ENCODE measurements around the gene DEFB132. TPM values are rescaled to one million over a fixed set of nuclear protein-coding genes. Genes with fewer than 3 reads are reported as not detected.

Gene DEFB132
- total and polyA plus RNA-seq, 9 of the 15 experiments (the other 6 are each of a cell fraction or from before 2014, with no cell fraction given), result not detected

DNA sequence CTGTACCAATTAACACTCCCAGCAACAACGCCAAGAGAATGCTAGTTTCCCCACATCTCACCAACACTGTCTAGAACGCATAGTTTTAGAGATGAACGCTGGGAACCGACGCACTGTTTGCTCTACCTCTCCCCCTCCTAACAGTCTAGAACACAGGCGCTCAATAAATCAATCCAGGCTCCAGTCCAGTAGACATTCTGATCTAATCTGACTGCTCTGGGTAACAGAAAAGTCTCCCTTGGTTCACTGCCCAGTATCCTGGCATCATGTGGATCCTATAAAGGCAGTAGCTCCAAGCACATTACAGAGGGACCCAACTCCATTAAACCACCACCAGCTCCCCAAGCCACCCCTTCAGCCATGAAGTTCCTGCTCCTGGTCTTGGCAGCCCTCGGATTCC is at the start of gene DEFB132 (continued):
- TF ChIP-seq MEF2A (IDR thresholded peaks at IDR 0.05; ENCODE audit: control insufficient read depth, low read depth, low read length), result no peak
- no peak for TF ChIP-seq SRSF3 (IDR thresholded peaks at IDR 0.05; ENCODE audit: insufficient read depth, low read length)
- no peak for TF ChIP-seq NR2C2 (CRISPR knock-in tag; IDR thresholded peaks at IDR 0.05)
- TF ChIP-seq NR2C2 (tag; IDR thresholded peaks at IDR 0.05), result no peak
- TF ChIP-seq ZNF24 (IDR thresholded peaks at IDR 0.05), result no peak
- TF ChIP-seq SPI1 (IDR thresholded peaks at IDR 0.05; ENCODE audit: borderline replicate concordance, low read depth, low read length), result no peak
- no peak for TF ChIP-seq CBFA2T3 (IDR thresholded peaks at IDR 0.05)
- TF ChIP-seq BCL6 (CRISPR knock-in tag; IDR thresholded peaks at IDR 0.05), result no peak
- no peak for TF ChIP-seq KDM1A (IDR thresholded peaks at IDR 0.05)
- peak; percentile 84 for TF ChIP-seq MEIS2 (IDR thresholded peaks at IDR 0.05; ENCODE audit: partially characterized antibody)
- peak; percentile 60 for TF ChIP-seq PKNOX1 (IDR thresholded peaks at IDR 0.05)

DNA sequence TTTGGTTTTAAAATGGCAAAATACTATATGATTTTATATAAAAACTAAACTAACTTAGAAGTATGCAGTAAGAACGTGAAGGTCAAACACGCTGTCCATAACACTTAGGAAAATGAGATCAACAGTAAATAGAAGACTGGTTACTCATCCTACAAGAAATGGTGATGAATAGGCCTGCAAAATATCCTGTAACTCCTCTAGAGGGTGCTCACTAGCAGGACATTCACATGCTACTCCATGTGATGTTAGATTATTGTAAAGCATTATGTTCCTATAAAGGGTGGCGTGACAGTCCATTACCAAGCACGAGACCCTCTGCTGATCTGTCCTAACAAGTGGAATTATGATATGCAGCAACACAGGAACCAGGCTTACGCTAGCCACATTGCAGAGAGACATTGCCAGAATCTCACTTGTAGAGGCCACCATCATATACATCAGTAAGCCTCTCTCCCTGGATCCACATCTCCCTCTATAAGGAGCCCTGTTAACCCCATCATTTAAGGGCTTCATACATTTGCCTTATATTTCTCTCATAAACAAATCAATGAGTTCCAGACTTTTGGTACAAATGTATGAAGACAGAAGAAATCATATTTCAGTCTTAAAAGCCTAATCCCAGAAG is 48.5 kb upstream of the DEFB132 start:
- no peaks in the 10 kb centered on the region for H3K9me1 ChIP-seq (ENCODE audit: control insufficient read depth, insufficient read depth, low read length)
- TF ChIP-seq REST (IDR thresholded peaks at IDR 0.05; ENCODE audit: borderline replicate concordance), result peak; percentile 67; the same call in 1 of the 2 replicates
- TF ChIP-seq REST (CRISPR knock-in tag; IDR thresholded peaks at IDR 0.05; ENCODE audit: low read depth), result no peak
- no peak for TF ChIP-seq ZNF3 (CRISPR knock-in tag; IDR thresholded peaks at IDR 0.05)

More for the DNA sequence above, 48.5 kb upstream of the DEFB132 start:
- Histone ChIP-seq H3K4me2 (ENCODE audit: insufficient read depth, low read length) (no peak overlapping the region), H3K27ac (ENCODE audit: extremely low read depth, low read depth, low read length) (no peak overlapping the region), H3K9ac (ENCODE audit: insufficient read depth in 1 of 2, low read depth in 2 of 2, low read length in 2 of 2) (no peak overlapping the region), H3K27me3 (ENCODE audit: control insufficient read depth in 2 of 2, insufficient read depth in 2 of 2, low read length in 2 of 2) (no peaks in the 10 kb centered on the region; a peak in 2 of 5 replicates), H3K9me3 (replicated peaks; ENCODE audit: control insufficient read depth, insufficient read depth, low read depth, low read length) (no peaks in the 10 kb centered on the region), H3K79me2 (ENCODE audit: control insufficient read depth, insufficient read depth, low read length) (no peaks in the 10 kb centered on the region), H3K4me1 (replicated peaks in 1 of 2; ENCODE audit: control insufficient read depth in 2 of 2, insufficient read depth in 2 of 2, low read length in 2 of 2) (peaks cover 0 to 2% of the 10 kb centered on the region in 2 experiments; a peak in 1 of 5 replicates), H3K4me3 (no peak overlapping the region), H4K20me1 (replicated peaks; ENCODE audit: control insufficient read depth, insufficient read depth, low read length) (no peaks in the 10 kb centered on the region), H2AFZ (ENCODE audit: low read depth, low read length) (no peak overlapping the region), H3K36me3 (ENCODE audit: control insufficient read depth, insufficient read depth, low read length) (no peaks in the 10 kb centered on the region)
- 5% methylated on average over 5 of the region's 5 CpGs for WGBS (ENCODE audit: insufficient coverage, low coverage, missing lambda C conversion rate)
- DNase-seq (ENCODE audit: extremely low read depth in 1 of 4, low spot score in 3 of 4) (peak; percentile 6 to 53 (median 20)), FAIRE-seq (peak; percentile 66), ATAC-seq (peak; percentile 92)
- in situ Hi-C loops (cut with MboI), result no loop called here
- no TSS peak for BruUV-seq (replicated peaks)
- intact Hi-C loops (cut with micrococcal nuclease), result loop anchor here (1.0 to 5.0 kb wide), 2 partner anchors 58 to 121 kb away; no protein-coding TSS in a partner anchor
- CTCF ChIA-PET (ENCODE audit: low intra/inter-chr PET ratio), result interaction anchor here (0.7 to 1.0 kb wide), 2 partner anchors 58 kb away, joined by 3 to 4 read pairs; no protein-coding TSS in a partner anchor
- POLR2A ChIA-PET, result no interaction called here
